Hypothalamus (tissue), 51 donors: ENCODE measurements around the gene CD2BP2.
"Not testable (repeated sequence)": the region's sequence is repeated elsewhere in the genome, so short reads cannot be mapped to it uniquely, and the experiment has no call there.

Source experiments
- DNase-seq, 51 donors: peaks; one replicate each; lab custom pipeline; 2025; lab: John Stamatoyannopoulos, UW

The CD2BP2 gene

GRCh38 chr16:30348113-30348512 lies 7.0 kb downstream of the CD2BP2 start:
- no peak for DNase-seq

- no peak for DNase-seq
Measured at GRCh38 chr16:30346286-30346685, 8.8 kb downstream of the CD2BP2 start.

- DNase-seq, result not testable (repeated sequence)
Measured at GRCh38 chr16:30343491-30343820, 11.7 kb downstream of the CD2BP2 start.

GRCh38 chr16:30342751-30343490 lies 12.2 kb downstream of the CD2BP2 start:
- DNase-seq, result no peak

- not testable (repeated sequence) for DNase-seq
Measured at GRCh38 chr16:30341971-30342370, 13.1 kb downstream of the CD2BP2 start.

- peak in 1 of 51 donors; percentile 36 for DNase-seq
Measured at GRCh38 chr16:30340621-30341020, 14.5 kb downstream of the CD2BP2 start.

- not testable (repeated sequence) for DNase-seq
Measured at GRCh38 chr16:30338715-30339114, 16.4 kb downstream of the CD2BP2 start.

- DNase-seq, result not testable (repeated sequence)
Measured at GRCh38 chr16:30337964-30338357, 17.1 kb downstream of the CD2BP2 start.

GRCh38 chr16:30335598-30336474 lies 19.3 kb downstream of the CD2BP2 start:
- peak in 4 of 51 donors; percentile 7 to 42 (median 32) for DNase-seq

- peak in 45 of 51 donors; percentile 21 to 85 (median 71) for DNase-seq
Measured at GRCh38 chr16:30335028-30335597, 20.0 kb downstream of the CD2BP2 start.

GRCh38 chr16:30334473-30334989 lies 20.6 kb downstream of the CD2BP2 start:
- peak in 14 of 51 donors; percentile 3 to 49 (median 28) for DNase-seq

- not testable (repeated sequence) for DNase-seq
Measured at GRCh38 chr16:30324220-30324619, 30.9 kb downstream of the CD2BP2 start.

GRCh38 chr16:30318647-30319046 lies 36.5 kb downstream of the CD2BP2 start:
- not testable (repeated sequence) for DNase-seq

- not testable (repeated sequence) for DNase-seq
Measured at GRCh38 chr16:30310937-30311336, 44.2 kb downstream of the CD2BP2 start.

GRCh38 chr16:30309255-30309654 lies 45.9 kb downstream of the CD2BP2 start:
- not testable (repeated sequence) for DNase-seq
